HG03196 (cell line): ENCODE results near the gene ZNF213.

Experiments used
- ATAC-seq: cut with Tn5 transposase; IDR thresholded peaks from one replicate; pipeline ENCODE4 v1.9.1; 2021; ENCODE audit not compliant: unreplicated experiment

Gene ZNF213

DNA sequence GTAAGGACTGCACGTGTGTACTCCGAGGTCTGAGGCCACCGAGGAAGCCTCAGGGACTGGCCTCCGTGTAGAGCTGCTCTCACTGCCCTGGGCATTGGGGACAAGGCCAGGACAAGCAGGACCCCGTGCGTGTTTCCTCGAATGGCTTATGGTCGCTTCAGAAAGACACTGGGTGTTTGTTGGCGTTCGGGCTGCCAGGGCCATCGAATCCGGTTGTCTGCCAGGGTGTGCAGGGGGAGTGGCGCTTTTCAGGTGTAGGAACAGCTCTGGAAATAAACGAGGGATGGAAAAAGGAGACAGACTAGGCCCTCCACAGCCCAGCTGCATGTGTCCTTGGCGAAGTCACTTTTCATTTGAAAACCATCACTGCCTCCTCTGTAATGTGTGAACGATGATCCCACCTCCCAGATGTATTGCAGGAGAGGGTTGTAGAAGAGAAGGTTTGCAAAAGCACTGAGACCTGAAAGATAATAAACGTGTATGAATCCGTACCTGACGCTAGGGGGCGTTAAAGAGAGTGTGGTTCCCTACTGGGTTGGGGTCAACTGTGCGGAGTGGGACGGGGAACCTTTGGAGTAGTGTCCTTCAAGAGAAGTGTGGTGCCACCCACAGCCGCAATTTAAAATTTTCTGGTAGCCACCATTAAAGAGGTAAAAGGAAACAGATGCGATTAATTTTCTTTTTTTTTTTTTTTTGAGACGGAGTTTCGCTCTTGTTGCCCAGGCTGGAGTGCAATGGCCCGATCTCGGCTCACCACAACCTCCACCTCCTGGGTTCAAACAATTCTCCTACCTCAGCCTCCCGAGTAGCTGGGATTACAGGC lies 33.6 kb upstream of the ZNF213 start:
- no peak for ATAC-seq

DNA sequence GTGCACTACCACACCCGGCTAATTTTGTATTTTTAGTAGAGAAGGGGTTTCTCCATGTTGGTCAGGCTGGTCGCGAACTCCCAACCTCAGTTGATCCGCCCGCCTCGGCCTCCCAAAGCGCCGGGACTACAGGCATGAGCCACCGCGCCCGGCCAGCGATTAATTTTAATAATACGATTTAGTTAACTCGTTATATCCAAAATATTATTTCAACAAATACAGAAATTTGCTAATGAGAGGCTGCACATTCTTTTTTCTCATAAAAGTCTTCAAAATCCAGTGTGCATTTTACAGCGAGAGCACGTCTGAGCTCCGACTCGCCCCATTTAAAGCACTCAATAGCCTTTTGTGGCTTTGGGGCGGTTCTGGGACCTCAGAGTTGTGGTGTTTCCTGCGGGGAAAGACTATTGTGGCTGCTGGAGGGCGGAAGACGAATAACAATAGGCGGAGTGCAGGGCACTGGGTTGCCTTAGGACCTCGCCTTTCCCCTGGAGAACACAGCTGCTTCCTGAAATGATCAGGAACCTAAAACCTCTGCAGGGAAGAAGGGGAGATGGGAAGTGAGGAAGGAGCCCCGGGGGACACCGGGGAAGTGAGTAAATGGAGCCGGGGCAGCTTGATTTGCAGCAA lies 32.9 kb upstream of the ZNF213 start:
- ATAC-seq: no peak

DNA sequence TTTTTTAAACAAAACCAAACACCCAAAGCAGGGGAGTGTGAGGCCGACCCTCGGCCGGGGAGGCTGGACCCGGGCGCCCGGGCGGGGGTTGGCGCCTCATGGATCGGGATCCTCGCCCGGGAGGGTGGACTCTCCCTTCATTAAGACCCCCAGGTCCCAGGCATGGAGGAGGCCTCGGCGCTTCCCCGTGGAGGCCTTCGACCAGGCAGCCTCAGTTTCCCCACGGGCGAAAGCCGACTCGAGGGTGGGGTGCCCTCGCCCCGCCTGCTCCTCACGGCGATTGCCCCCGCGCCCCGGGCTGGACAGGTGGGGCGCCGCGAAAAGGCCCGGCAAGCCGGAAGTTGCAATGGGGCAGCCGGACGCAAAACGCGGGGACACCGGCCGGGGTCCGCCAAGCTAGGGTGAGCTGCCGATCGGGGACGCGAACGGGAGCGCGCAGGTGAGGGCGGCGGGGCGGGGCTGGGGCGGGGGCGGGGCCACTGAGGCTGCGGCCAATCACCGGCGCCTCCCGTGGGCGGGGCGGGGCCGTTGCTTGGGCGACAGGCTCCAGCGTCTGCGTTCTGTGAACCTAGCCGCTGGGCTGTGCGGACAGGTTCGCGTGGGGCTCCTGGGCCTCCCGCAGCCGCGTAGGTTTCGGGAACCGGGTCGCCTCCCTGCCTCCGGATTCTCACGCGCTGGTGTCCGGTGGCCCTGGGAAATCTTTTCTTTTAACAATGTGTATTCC lies 28.5 kb upstream of the ZNF213 start:
- peak; percentile 78 for ATAC-seq

DNA sequence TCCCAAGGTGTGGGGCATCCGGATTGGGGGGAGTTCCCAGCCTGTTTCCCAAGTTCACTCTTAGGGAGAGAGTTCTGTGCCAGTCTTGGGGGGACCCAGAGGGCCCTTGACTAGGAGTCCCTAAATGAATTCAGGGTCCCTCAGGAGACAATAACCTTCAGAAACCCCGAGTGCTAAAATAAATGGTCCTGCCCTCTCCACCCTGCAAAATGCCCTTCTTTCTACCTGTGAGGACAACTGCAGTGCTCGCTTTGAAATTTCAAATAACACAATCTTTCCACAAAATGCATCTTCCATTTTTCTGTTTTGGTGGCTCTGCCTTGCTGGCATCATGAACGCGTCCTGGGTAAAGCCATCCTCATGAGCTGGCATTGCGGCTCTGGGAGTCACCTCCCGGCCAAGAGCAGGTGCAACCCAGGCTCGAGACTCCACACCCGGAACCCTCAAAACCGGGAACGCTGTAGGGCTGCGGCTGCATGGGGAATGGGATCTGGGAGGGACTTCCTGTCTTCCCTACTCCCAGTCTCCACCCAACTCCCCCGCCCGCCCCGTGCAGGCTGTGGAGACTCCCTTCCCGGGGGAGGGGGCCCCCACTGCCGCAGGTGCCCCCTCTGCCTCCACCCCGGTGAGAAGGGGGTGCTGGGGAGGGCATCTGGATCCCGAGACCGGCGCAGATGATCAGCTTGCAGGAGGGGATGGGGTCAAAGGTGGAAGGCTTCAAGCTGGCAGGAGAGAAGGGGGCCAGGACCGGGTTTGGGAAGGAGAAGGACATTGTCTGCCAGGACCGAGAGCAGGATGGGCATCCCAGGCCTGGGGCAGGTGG lies 22.6 kb upstream of the ZNF213 start, which contains the start of gene ZNF205:
Gene ZNF205 (plus strand): TSS at position 529 of the 823 bp plus-strand sequence. CDS start 845 bp downstream, outside the sequence.
- ATAC-seq: no peak

DNA sequence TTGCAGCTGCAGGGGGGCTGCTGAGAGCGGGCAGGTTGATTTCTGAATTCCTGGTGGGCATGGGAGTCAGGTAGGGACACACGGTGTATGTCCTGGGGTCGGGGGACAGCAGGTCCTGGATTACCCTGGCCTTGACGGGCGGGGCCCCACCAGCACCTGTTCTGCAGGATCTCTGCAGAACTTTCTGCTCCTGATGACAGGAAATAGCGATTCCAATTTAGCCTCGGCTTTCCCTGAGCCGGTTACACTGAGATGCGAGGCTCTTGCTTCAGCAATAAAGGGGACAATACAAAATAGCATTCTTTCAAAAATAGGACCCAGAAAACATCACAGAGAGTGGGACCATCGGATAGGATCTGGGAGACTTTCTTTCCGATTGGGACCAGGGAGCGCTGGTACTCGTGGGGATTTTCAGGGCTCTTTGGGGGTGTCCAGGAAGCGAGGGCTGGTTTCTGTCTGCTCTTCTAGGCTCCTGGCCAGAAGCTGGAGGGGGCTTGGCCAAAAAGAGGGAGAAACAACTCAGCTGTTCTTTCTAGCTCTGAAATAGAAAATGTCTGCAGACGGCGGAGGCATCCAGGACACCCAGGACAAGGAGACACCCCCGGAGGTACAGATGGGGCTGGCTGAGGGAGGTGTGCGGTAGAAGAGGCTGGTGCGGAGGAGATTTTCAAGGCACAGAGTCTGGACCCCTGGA lies 21.8 kb upstream of the ZNF213 start:
- no peak for ATAC-seq

DNA sequence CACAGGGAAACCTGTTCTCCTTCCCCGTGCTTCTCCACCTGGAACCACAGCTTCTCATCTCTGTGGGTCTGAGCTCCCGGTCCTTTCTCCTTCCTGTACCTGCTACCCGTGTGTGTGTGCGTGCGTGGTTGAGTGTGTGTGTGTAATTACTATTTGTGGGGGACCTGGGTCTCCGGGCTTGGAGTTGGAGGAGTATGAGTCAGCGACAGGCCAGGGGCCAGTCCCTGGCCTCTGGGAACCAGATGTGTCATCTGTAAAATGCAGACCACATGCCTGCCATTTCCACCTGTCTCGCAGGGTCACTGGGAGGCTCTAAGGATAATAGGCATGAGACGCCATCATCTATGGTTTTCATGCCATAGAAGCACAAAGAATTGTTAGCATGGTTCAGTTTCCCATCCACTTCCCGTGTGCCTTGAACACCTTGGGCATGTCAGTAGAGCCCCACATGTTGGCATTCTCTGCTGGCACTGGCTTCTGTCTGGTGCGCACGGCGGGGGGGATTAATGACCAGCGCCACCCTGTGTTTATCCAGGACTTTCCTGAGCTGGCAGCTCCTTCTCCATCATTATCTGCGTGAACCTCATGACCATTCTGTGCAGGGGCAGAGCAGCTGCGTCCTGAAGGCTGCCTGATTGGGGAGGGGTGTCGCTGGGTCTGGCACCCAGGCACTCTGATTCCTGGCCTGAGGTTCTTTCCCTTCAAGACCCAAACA lies 20.9 kb upstream of the ZNF213 start:
- ATAC-seq: no peak

DNA sequence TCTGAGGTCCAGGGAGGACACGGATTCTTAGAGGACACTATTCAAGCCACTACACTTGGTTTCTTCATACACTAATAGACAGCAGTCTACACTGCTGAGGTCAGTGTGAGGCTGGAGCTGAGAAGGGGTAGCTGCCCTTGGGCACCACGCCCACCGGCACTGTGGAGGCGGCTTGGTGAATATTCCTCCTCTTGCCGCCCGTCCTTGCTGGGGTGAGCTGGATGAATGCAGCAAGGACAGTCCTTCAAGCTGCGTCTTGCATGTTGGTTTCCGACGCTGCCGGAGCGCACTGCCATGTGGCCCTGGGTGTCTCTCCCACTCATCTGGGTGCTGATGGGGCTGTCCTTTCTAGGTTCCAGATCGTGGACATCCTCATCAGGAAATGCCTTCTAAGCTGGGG lies 19.8 kb upstream of the ZNF213 start:
- no peak for ATAC-seq

DNA sequence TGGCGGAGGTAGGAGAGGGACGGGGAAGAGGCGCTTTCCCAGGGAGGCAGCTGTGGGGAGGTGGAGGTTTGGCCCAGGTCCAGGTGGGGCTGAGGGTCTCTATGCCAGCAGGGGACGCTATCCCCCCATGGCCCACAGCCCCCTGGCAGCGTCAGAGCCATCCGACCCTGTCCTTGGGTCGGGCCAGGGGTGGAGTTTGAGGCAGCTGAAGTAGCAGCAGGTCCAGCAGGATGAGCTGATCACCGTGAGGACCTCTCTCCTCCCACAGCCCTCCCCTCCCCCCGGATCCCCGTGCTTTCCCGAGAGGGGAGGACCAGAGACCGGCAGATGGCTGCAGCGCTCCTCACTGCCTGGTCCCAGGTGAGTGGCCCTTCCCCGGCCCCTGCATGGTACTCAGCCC lies 19.3 kb upstream of the ZNF213 start:
- ATAC-seq: no peak

DNA sequence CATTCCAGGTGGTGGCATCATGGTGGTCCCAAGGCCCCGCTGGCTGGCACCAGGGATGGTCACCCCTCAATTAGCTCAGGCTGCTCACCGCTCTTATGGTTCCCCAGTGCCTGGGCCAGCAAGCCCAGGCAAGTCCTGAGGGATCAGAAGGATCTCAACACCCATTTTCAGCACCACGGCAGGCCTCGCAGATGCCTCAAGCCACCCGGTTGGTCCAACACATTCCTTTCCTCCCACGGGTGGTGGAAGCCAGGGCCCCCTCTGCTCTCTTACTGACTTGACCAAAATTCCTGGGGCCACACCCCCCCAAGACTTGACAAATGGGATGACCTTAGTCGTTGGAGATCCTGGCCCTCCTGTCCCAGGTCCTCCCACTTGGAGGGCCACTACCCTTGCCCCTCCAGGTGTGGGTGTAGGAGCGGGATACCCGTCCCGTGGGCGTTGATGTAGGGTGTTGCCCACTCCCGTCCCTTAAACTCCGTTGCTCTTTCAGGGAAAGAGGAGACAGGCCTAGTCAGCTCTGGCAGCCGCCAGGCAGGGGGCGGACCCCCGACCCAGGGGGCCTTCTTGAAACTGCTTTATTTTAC lies 16.5 kb upstream of the ZNF213 start:
- ATAC-seq: no peak

DNA sequence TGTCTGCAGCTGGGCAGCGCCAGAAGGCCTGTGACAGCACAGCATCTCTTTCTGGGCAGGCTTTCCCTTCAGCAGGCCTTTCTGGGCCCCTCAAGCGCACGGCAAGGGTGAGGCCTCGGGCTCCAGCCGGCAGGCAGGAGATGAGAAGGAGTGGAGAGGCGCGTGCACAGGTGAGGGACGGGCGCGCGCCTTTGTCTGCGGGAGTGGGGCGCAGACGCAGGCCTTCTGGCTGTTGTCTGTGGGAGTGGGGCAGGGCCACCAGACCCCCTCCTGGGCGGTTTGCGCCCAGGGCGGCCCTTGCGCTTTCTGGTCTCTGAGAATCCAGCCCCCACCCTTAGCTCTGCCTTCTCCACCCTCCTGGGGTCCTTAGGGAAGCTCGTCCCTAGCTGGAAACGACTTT lies 16.0 kb upstream of the ZNF213 start:
- ATAC-seq: no peak

DNA sequence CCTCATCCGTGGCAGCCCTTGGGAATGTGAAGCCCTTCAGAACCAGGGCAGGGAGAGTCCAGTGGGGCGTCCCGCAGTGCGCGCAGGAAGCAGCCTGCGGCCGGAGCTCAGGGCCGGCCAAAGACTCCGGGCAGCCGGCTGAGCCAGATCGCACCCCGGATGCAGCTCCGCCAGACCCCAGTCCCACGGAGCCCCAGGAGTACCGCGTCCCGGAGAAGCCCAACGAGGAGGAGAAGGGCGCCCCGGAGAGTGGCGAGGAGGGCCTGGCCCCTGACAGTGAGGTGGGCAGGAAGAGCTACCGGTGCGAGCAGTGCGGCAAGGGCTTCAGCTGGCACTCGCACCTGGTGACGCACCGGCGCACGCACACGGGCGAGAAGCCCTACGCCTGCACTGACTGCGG lies 15.5 kb upstream of the ZNF213 start:
- no peak for ATAC-seq

DNA sequence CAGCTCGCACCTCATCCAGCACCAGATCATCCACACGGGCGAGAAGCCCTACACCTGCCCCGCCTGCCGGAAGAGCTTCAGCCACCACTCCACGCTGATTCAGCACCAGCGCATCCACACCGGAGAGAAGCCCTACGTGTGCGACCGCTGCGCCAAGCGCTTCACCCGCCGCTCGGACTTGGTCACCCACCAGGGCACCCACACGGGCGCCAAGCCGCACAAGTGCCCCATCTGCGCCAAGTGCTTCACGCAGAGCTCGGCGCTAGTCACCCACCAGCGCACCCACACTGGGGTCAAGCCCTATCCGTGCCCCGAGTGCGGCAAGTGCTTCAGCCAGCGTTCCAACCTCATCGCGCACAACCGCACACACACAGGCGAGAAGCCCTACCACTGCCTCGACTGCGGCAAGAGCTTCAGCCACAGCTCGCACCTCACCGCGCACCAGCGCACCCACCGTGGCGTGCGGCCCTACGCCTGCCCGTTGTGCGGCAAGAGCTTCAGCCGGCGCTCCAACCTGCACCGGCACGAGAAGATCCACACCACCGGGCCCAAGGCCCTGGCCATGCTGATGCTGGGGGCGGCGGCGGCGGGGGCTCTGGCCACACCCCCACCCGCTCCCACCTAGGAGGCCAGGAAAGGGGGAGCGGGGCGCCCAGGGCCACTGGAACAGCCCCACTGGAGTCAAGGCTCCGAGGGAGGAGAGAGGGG lies 15.0 kb upstream of the ZNF213 start:
- ATAC-seq: no peak

DNA sequence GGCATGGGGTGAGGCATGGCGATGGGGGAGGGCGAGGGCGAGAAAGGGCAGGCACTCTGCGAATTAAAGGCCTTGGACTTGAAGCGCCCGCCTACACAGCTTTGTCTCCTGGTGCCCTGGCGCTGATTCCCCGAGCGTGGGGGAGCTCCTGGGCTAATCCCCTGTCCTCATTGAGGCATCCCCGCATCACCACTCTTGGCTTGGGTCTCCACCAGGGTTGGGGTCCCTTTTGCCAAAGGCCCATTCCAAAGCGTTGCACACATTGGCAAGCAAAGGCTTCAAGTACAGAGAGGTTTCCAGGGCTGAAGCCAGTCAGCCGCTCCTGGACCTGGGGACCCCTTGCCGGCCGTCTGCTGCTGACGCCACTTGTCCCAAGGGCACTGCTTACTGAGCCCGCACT lies 14.4 kb upstream of the ZNF213 start:
- no peak for ATAC-seq

DNA sequence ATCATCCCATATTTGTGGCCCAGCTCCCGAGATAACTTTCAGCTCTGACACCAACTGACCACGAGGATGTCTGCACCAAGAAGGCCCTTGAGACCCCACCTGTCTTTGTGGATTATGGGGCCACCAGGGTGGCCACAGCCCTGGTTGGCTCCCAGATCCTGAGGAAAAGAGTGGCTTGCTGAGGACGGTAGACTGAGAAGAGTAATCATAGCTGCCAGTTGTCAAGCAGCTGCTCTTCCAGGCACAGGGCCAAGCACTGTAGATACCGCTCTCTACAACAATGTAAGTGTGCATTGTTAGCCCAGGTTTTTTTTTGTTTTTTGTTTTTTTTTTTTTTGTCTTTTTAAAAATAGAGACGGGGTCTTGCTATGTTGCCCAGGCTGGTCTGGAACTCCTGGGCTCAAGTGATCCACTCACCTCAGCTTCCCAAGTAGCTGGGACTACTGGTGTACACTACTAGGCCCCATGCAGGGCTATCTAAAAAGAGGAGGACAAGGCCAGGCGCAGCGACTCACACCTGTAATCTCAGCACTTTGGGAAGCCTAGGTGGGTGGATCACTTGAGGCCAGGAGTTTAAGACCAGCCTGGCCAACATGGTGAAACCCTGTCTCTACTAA lies 12.9 kb upstream of the ZNF213 start:
- no peak for ATAC-seq

DNA sequence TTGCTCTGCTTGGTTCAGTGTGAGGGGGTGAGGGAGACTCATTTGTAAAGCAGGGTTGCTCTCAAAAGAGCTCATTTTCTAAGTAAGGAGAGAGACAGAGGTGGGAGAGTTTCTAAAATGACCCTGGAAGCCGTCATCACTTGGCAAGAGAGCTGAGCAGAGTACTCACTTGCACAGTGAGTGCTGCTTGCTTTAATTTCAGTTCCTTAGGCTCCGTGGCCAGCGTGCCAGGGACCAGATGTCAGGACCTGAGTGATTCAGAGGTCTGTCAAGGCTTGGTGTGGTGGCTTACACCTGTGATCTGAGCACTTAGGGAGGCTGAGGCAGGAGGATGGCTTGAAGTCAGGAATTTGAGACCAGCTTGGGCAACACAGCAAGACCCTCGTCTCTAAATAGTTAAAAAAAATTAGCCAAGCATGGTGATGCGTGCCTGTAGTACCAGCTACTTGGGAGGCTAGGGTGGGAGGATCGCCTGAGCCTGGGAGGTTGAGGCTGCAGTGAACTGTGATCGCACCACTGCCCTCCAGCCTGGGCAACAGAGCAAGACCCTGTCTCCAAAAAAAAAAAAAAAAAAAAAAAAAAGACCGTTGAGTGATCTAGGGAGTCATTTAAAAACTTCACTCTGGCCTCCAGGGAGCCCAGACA lies 11.8 kb upstream of the ZNF213 start:
- no peak for ATAC-seq

DNA sequence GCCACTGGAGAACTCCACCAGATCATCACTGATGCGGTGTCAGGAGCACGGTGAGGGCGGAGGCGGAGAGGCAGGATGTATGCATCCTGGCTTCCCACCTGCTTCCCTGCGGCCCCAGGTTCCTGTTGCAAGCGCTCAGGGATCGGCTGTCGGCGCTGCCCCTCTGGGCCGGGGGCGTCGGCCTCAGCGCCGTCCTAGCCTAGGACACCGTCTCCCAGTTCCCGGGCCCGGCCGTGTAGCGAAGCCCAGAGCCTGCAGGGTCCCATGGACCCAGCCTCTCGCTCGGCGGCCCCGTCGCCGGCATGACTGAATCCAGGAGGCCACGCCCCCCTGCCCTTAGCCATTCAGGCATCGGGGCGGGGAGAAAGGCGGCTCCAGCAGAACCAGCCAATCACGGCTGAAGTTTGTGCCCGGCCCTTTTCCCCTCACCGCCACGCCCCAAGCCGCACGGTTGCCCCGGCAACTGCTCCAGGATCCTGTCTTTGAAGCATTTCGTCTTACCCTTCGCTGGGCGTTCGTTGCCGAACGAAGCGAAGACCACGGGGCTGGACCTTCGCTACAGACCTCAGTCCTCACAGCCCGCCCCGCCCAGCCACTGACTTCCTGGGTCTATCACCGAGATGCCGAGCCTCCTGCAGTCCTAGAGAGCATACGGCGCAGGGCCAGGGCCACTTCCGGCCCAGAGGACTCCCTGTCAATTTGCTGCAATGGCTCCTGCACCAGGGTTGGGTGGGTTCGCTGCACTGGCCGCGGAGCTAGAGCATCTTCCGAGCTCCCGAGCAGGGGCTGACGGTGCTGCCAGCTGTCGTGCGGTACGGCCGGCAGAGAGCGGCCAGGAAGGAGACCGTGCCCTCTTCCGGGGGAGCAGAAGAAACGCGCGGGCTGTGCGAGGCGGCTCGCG lies 10.6 kb upstream of the ZNF213 start:
- peak; percentile 77 for ATAC-seq

DNA sequence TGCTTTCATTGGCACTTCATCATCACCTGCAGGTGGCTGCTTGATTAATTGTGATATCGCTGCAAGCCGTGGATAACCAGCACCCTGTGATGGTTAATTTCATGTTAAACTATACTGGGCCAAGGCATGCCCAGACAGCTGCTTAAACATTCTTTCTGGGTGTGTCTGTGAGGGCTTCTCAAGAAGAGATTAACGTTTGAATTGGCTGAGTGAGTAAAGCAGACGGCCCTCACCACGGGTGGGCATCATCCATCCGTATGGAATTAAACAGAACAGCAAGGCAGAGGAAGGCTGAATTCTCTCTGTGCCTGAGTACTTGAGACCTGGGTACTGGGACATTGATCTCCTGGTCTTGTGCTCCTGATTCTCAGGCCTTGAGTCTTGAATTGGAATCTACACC lies 7.1 kb upstream of the ZNF213 start:
- no peak for ATAC-seq
